ENCODE data around the gene MRAP2. TPM values are rescaled to one million over a fixed set of nuclear protein-coding genes. Genes with fewer than 3 reads are reported as not detected.

MRAP2 gene
- total RNA-seq, 2 donors from 2014 or later = 7.3 to 14.6 TPM

DNA sequence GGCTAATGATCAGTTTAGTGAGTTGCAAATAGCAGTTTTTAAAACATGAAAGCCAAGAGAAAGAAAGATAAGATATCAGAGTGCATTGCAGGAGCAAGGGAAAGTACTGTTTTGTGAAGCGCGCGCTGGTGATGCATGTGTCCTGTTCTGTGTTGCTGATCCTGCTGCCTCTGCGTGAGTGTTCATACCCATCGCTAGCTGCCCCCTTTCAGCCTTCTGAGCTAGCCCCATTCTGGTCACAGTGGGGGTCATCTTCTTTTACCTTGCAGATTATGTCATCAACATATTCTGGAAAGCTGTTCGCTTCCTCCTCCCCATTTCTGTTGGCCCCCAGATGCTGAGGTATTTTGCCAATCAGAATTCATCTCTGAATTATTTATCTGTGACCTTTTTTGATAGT, 1.9 kb downstream of the MRAP2 start:
- DNase-seq = no peak
- Histone ChIP-seq H3K27ac (no peak overlapping the region), H3K4me1 (no peaks in the 10 kb centered on the region), H3K4me3 (no peak overlapping the region), H3K9ac (ENCODE audit: low read depth in 2 of 2, low read length in 2 of 2) (no peak overlapping the region), H3K36me3 (no peaks in the 10 kb centered on the region), H3K27me3 (no peaks in the 10 kb centered on the region), H3K9me3 (no peaks in the 10 kb centered on the region)
- intact Hi-C loops (cut with DNase I) = no loop called here
- TF ChIP-seq, protein P1, sequence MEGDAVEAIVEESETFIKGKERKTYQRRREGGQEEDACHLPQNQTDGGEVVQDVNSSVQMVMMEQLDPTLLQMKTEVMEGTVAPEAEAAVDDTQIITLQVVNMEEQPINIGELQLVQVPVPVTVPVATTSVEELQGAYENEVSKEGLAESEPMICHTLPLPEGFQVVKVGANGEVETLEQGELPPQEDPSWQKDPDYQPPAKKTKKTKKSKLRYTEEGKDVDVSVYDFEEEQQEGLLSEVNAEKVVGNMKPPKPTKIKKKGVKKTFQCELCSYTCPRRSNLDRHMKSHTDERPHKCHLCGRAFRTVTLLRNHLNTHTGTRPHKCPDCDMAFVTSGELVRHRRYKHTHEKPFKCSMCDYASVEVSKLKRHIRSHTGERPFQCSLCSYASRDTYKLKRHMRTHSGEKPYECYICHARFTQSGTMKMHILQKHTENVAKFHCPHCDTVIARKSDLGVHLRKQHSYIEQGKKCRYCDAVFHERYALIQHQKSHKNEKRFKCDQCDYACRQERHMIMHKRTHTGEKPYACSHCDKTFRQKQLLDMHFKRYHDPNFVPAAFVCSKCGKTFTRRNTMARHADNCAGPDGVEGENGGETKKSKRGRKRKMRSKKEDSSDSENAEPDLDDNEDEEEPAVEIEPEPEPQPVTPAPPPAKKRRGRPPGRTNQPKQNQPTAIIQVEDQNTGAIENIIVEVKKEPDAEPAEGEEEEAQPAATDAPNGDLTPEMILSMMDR (IDR thresholded peaks at IDR 0.05) = no peak

DNA sequence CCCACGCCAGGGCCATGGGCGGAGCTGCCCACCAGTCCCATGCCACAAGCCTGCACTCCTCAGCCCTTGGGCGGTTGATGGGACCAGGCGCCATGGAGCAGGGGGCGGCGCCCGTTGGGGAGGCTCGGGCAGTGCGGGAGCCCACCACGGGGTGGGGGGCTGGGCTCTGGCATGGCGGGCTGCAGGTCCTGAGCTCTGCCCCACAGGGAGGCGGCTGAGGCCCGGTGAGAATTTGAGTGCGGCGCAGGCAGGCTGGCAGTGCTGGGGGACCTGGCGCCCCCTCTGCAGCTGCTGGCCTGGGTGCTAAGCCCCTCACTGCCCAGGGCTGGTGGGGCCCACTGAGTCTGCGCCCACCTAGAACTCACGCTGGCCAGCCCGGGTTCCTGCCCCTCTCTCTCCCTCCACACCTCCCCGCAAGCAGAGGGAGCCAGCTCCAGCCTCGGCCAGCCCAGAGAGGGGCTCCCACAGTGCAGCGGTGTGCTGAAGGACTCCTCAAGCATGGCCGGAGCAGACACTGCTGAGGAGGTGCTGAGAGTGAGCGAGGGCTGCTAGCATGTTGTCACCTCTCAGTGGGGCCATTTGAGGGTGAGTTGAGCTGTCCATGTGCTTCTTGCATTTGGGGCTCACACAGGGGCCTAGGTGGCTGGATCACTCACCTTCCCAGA, 4.0 kb downstream of the MRAP2 start:
- H3K27me3 ChIP-seq = no peaks in the 10 kb centered on the region
- no peak for DNase-seq

DNA sequence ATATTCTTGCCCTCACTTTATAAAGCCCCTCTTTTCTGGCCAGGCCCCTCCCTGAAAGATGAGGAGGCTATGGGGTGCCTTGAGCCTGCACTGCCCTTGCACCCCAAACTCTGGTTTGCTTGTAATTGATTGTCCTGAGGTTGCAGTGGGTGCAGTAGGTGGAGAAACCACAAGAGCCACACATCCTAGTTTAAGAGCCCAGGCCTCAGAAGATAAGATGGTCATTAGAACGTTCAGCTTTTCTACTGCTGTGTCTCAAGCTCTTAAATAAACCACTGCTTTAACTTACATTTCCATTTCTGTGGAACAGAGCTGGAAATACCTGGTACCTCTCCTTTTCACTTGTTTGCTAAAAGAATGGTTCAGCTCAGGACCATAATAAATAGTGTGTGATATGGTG, 9.0 kb downstream of the MRAP2 start:
- TF ChIP-seq, protein P1 (IDR thresholded peaks at IDR 0.05) = no peak
- Histone ChIP-seq H3K4me1 (no peaks in the 10 kb centered on the region), H3K36me3 (no peaks in the 10 kb centered on the region), H3K4me3 (no peak overlapping the region), H3K9me3 (no peaks in the 10 kb centered on the region), H3K27me3 (no peaks in the 10 kb centered on the region), H3K27ac (no peak overlapping the region), H3K9ac (ENCODE audit: low read depth in 2 of 2, low read length in 2 of 2) (no peak overlapping the region)
- no peak for DNase-seq
- intact Hi-C loops (cut with DNase I) = no loop called here

More for the DNA sequence above, 4.0 kb downstream of the MRAP2 start:
- TF ChIP-seq, protein P1 (IDR thresholded peaks at IDR 0.05) = no peak
- Histone ChIP-seq H3K9me3 (no peaks in the 10 kb centered on the region), H3K27ac (no peak overlapping the region), H3K4me3 (no peak overlapping the region), H3K36me3 (no peaks in the 10 kb centered on the region), H3K4me1 (no peaks in the 10 kb centered on the region), H3K9ac (ENCODE audit: low read depth in 2 of 2, low read length in 2 of 2) (no peak overlapping the region)
- intact Hi-C loops (cut with DNase I) = no loop called here

DNA sequence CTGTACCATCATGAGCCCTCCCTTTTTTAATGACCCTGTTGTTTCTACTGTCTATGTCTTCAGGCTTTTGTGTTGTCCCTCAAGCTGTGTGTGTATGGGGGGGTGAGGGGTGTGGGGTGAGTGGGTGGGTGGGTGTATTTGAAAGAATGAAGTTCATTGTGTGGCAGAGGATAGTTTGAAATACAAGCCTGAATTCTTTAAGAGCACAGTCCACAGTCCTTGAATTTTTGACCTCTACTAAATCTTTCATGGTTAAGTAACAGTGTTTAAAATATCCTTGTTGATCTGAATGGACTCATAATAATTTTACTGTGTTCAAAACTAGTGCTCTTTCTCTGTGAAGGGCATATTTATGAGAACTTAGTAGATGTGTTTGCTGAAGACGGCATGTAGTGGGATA, 10.0 kb downstream of the MRAP2 start:
- intact Hi-C loops (cut with DNase I) = no loop called here
- no peak for DNase-seq
- no peaks in the 10 kb centered on the region for H3K36me3 ChIP-seq
- H3K27me3 ChIP-seq = no peaks in the 10 kb centered on the region
- H3K9me3 ChIP-seq = no peaks in the 10 kb centered on the region
- TF ChIP-seq, protein P1 (IDR thresholded peaks at IDR 0.05) = no peak
- no peak overlapping the region for H3K27ac ChIP-seq
- no peaks in the 10 kb centered on the region for H3K4me1 ChIP-seq
- H3K4me3 ChIP-seq = no peak overlapping the region
- no peak overlapping the region for H3K9ac ChIP-seq (ENCODE audit: low read depth in 2 of 2, low read length in 2 of 2)

DNA sequence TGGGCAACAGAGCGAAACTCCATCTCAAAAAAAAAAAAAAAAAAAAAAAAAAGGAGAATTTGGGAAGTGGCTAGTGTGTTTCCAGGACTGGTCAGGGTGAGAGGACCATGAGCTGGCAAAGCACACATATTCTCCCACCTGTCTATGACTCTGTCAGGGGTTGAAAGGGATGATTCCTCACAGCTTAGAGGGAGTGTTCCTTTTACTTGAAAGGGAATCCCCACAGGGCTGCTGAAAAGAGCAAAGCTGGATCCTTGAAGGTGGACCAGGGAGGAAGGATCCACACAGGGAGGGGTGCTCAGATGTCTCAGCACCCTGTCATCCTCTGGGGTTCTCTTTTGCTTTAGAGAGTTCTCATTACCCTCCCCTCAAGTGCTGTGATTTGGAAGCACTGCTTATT, 13.2 kb downstream of the MRAP2 start:
- H3K4me3 ChIP-seq = no peak overlapping the region
- no peaks in the 10 kb centered on the region for H3K36me3 ChIP-seq
- intact Hi-C loops (cut with DNase I) = no loop called here
- no peaks in the 10 kb centered on the region for H3K9me3 ChIP-seq
- no peaks in the 10 kb centered on the region for H3K4me1 ChIP-seq
- no peaks in the 10 kb centered on the region for H3K27me3 ChIP-seq
- H3K9ac ChIP-seq (ENCODE audit: low read depth in 2 of 2, low read length in 2 of 2) = no peak overlapping the region
- H3K27ac ChIP-seq = no peak overlapping the region
- DNase-seq = no peak
- TF ChIP-seq, protein P1 (IDR thresholded peaks at IDR 0.05) = no peak
